HEK293 (cell line): ENCODE data around the gene ACTR8.

ENCODE experiments used
- CTCF ChIA-PET: fragments of 350-600 bp; formaldehyde crosslinking; extraction: SDS; loops from one replicate; lab custom pipeline; 2021; ENCODE audit warnings: antibody characterized with exemption; lab: Yijun Ruan, JAX
- POLR2A ChIA-PET: fragments of 300-600 bp; formaldehyde crosslinking; extraction: SDS; loops from one replicate; lab custom pipeline; 2020; ENCODE audit warnings: antibody characterized with exemption, inconsistent platforms; lab: Yijun Ruan, JAX
- H3K27ac ChIP-seq: fragments of 200-500 bp; sonication (Bioruptor generic); 2 replicates; pipeline ENCODE4 v1.5.1; 2014; ENCODE audit warnings: low read depth, low read length, control low read depth, inconsistent platforms; ENCODE audit errors: extremely low read depth
- H3K36me3 ChIP-seq, 2 experiments: fragments of 200-500 bp in 1 of 2; sonication (Bioruptor generic) in 1 of 2; 1 replicate in 1 of 2; 2 replicates in 1 of 2; pipeline ENCODE4 v1.5.1; 2014 to 2017; ENCODE audit warnings: inconsistent platforms in 2 of 2, low read length in 2 of 2; ENCODE audit not compliant: control insufficient read depth in 2 of 2, insufficient read depth in 1 of 2
- H3K4me1 ChIP-seq: fragments of 200-500 bp; sonication (Bioruptor generic); 2 replicates; pipeline ENCODE4 v1.5.1; 2014; ENCODE audit warnings: mild to moderate bottlenecking, low read length, inconsistent platforms; ENCODE audit not compliant: control insufficient read depth, insufficient read depth
- H3K4me3 ChIP-seq: 2 replicates; pipeline ENCODE4 v1.5.1; 2011; ENCODE audit warnings: low read depth, mild to moderate bottlenecking, control low read depth, low read length, moderate library complexity
- H3K9me3 ChIP-seq: fragments of 200-500 bp; sonication (Bioruptor generic); 2 replicates; pipeline ENCODE4 v1.5.1; 2014; ENCODE audit warnings: low read depth, low read length, inconsistent platforms; ENCODE audit not compliant: control insufficient read depth, insufficient read depth
- GLI2 ChIP-seq: fragments of 450-650 bp; formaldehyde crosslinking; IDR thresholded peaks from 2 replicates; pipeline ENCODE4; 2017; ENCODE audit warnings: missing biosample characterization, missing genetic modification characterization, low read depth, borderline replicate concordance
- HOXA7 ChIP-seq: sonication (generic); formaldehyde crosslinking; IDR thresholded peaks from 2 replicates; pipeline ENCODE4 v1.8.1; 2022; ENCODE audit warnings: missing genetic modification reagents, borderline replicate concordance
- KLF16 ChIP-seq: fragments of 450-650 bp; formaldehyde crosslinking; IDR thresholded peaks from 2 replicates; pipeline ENCODE4 v1.5.1; 2017; ENCODE audit warnings: missing biosample characterization, missing genetic modification characterization
- OSR2 ChIP-seq: fragments of 450-650 bp; formaldehyde crosslinking; IDR thresholded peaks from 2 replicates; pipeline ENCODE4 v1.5.1; 2016; ENCODE audit warnings: missing biosample characterization, missing genetic modification characterization
- SETDB1 ChIP-seq: IDR thresholded peaks from one replicate; pipeline ENCODE4 v1.6.1; 2017; ENCODE audit warnings: mild to moderate bottlenecking, low read length, moderate library complexity, mixed read lengths; ENCODE audit not compliant: insufficient read length
- ZBTB17 ChIP-seq: fragments of 450-650 bp; formaldehyde crosslinking; IDR thresholded peaks from 2 replicates; pipeline ENCODE4 v1.5.1; 2016; ENCODE audit warnings: missing biosample characterization, missing genetic modification characterization
- ZBTB21 ChIP-seq: fragments of 450-650 bp; formaldehyde crosslinking; IDR thresholded peaks from 2 replicates; pipeline ENCODE4 v1.5.1; 2017; ENCODE audit warnings: missing biosample characterization, missing genetic modification characterization
- ZBTB48 ChIP-seq: fragments of 450-650 bp; formaldehyde crosslinking; IDR thresholded peaks from 2 replicates; pipeline ENCODE4 v1.5.1; 2016; ENCODE audit warnings: missing biosample characterization, missing genetic modification characterization
- ZFP37 ChIP-seq: fragments of 450-650 bp; formaldehyde crosslinking; IDR thresholded peaks from 2 replicates; pipeline ENCODE4 v1.5.1; 2016; ENCODE audit warnings: missing biosample characterization, missing genetic modification characterization
- ZNF140 ChIP-seq: fragments of 450-650 bp; formaldehyde crosslinking; IDR thresholded peaks from 2 replicates; pipeline ENCODE4 v1.5.1; 2016; ENCODE audit warnings: missing biosample characterization, missing genetic modification characterization
- ZNF202 ChIP-seq: fragments of 450-650 bp; formaldehyde crosslinking; IDR thresholded peaks from 2 replicates; pipeline ENCODE4 v1.5.1; 2016; ENCODE audit warnings: missing biosample characterization, missing genetic modification characterization, borderline replicate concordance
- ZNF223 ChIP-seq: fragments of 450-650 bp; formaldehyde crosslinking; IDR thresholded peaks from 2 replicates; pipeline ENCODE4 v1.5.1; 2016; ENCODE audit warnings: missing biosample characterization, missing genetic modification characterization
- ZNF248 ChIP-seq: fragments of 450-650 bp; formaldehyde crosslinking; IDR thresholded peaks from 2 replicates; pipeline ENCODE4 v1.5.1; 2017; ENCODE audit warnings: missing biosample characterization, missing genetic modification characterization
- ZNF426 ChIP-seq: fragments of 450-650 bp; formaldehyde crosslinking; IDR thresholded peaks from 2 replicates; pipeline ENCODE4 v1.5.1; 2017; ENCODE audit warnings: missing biosample characterization, missing genetic modification characterization, mild to moderate bottlenecking, inconsistent platforms, moderate library complexity
- ZNF596 ChIP-seq: fragments of 450-650 bp; IDR thresholded peaks from 2 replicates; pipeline ENCODE4 v1.5.0; 2018; ENCODE audit warnings: missing biosample characterization, mild to moderate bottlenecking, missing genetic modification characterization, moderate library complexity
- ZNF701 ChIP-seq: fragments of 450-650 bp; formaldehyde crosslinking; IDR thresholded peaks from 2 replicates; pipeline ENCODE4 v1.5.1; 2016; ENCODE audit warnings: missing biosample characterization, missing genetic modification characterization
- TF ChIP-seq, protein P1 (sequence below): fragments of 450-650 bp; formaldehyde crosslinking; conservative IDR thresholded peaks from 2 replicates; pipeline ENCODE4 v1.5.1; 2016; ENCODE audit warnings: low read depth, missing biosample characterization, missing genetic modification characterization
- TF ChIP-seq, protein P2 (sequence below): fragments of 450-650 bp; formaldehyde crosslinking; IDR thresholded peaks from 2 replicates; pipeline ENCODE4 v1.5.1; 2017; ENCODE audit warnings: missing biosample characterization, mild to moderate bottlenecking, missing genetic modification characterization, moderate library complexity
- TF ChIP-seq, protein P3 (sequence below): fragments of 450-650 bp; formaldehyde crosslinking; IDR thresholded peaks from 2 replicates; pipeline ENCODE4 v1.5.1; 2016; ENCODE audit warnings: missing biosample characterization, missing genetic modification characterization

ACTR8 gene

DNA sequence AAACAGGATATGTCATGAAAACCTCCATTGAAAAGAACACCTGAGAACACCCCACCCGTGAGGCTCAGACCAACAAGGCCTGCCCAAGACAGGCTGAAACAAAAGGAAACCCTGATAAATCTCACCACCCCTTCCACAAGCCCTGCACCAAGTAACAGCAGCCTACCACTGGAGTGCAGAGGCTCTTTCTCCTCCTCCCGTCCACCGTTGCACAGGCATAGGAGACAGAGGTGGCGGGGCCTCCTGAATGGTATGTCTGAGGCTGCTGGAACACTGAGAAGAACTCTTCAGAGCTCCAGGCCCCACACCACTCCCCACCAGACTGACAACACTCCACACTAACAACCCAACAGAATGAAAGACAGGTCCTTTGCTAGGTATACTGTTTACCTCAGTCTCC, 57.2 kb downstream of the ACTR8 start:
- no peak overlapping the region for H3K4me3 ChIP-seq
- H3K36me3 ChIP-seq = peaks cover 0 to 39% of the 10 kb centered on the region in 2 experiments; a peak in 1 of 3 replicates
- no peaks in the 10 kb centered on the region for H3K9me3 ChIP-seq
- POLR2A ChIA-PET = no interaction called here
- CTCF ChIA-PET = no interaction called here
- no peak overlapping the region for H3K27ac ChIP-seq
- TF ChIP-seq, protein P1, sequence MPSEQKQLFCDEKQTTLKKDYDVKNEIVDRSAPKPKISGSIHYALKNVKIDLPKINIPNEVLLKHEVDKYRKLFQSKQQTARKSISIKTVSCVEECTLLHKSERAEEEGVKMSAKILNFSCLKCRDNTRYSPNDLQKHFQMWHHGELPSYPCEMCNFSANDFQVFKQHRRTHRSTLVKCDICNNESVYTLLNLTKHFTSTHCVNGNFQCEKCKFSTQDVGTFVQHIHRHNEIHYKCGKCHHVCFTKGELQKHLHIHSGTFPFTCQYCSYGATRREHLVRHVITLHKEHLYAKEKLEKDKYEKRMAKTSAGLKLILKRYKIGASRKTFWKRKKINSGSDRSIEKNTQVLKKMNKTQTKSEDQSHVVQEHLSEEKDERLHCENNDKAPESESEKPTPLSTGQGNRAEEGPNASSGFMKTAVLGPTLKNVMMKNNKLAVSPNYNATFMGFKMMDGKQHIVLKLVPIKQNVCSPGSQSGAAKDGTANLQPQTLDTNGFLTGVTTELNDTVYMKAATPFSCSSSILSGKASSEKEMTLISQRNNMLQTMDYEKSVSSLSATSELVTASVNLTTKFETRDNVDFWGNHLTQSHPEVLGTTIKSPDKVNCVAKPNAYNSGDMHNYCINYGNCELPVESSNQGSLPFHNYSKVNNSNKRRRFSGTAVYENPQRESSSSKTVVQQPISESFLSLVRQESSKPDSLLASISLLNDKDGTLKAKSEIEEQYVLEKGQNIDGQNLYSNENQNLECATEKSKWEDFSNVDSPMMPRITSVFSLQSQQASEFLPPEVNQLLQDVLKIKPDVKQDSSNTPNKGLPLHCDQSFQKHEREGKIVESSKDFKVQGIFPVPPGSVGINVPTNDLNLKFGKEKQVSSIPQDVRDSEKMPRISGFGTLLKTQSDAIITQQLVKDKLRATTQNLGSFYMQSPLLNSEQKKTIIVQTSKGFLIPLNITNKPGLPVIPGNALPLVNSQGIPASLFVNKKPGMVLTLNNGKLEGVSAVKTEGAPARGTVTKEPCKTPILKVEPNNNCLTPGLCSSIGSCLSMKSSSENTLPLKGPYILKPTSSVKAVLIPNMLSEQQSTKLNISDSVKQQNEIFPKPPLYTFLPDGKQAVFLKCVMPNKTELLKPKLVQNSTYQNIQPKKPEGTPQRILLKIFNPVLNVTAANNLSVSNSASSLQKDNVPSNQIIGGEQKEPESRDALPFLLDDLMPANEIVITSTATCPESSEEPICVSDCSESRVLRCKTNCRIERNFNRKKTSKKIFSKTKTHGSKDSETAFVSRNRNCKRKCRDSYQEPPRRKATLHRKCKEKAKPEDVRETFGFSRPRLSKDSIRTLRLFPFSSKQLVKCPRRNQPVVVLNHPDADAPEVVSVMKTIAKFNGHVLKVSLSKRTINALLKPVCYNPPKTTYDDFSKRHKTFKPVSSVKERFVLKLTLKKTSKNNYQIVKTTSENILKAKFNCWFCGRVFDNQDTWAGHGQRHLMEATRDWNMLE (tag by site-specific recombination) = no peak
- no peak for TF ChIP-seq HOXA7 (CRISPR knock-in tag)
- TF ChIP-seq GLI2 (tag by site-specific recombination) = no peak
- TF ChIP-seq OSR2 (tag by site-specific recombination) = no peak
- no peak for TF ChIP-seq ZNF426 (tag by site-specific recombination)
- TF ChIP-seq, protein P2, sequence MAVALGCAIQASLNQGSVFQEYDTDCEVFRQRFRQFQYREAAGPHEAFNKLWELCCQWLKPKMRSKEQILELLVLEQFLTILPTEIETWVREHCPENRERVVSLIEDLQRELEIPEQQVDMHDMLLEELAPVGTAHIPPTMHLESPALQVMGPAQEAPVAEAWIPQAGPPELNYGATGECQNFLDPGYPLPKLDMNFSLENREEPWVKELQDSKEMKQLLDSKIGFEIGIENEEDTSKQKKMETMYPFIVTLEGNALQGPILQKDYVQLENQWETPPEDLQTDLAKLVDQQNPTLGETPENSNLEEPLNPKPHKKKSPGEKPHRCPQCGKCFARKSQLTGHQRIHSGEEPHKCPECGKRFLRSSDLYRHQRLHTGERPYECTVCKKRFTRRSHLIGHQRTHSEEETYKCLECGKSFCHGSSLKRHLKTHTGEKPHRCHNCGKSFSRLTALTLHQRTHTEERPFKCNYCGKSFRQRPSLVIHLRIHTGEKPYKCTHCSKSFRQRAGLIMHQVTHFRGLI (tag by site-specific recombination) = no peak
- no peak for TF ChIP-seq ZNF140
- TF ChIP-seq ZNF248 = no peak
- TF ChIP-seq SETDB1 = no peak
- no peak for TF ChIP-seq ZNF596 (tag by site-specific recombination)
- no peaks in the 10 kb centered on the region for H3K4me1 ChIP-seq

DNA sequence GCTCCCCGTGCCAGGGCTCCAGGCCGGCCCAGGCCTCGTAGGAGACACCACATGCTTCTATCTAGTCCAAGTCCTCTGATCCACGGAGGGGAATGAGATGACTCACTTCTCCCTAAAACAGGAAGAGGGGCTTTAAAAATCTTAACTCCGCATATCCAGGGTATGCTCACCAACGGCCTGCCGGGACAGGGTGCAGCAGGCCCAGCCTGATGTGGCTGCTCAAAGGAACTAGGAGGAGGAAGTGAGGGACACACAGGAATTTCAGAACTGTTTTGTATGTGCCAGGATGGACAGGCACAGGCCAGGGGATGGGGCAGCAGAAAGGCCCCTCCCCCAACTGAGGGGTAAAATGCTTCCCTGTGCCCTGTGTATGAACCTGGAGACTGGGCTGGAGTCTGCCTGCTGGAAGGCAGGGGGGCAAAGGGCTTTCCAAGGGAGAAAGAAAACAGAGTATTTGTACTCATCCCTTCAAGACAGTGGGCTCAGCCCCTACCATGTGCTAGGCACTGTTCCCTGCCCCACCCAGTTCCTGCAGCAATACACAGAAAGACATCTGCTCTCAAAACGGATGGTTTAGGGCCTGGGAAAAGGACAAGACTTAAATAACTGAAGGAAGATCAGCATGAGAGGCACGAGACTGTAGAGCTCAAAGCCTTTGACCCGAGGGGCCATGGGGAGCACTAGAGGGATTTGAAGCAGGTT, 57.8 kb downstream of the ACTR8 start:
- Histone ChIP-seq H3K9me3 (no peaks in the 10 kb centered on the region), H3K27ac (no peak overlapping the region), H3K36me3 (peaks cover 0 to 46% of the 10 kb centered on the region in 2 experiments; a peak in 1 of 3 replicates), H3K4me1 (no peaks in the 10 kb centered on the region), H3K4me3 (no peak overlapping the region)
- POLR2A ChIA-PET = no interaction called here
- CTCF ChIA-PET = no interaction called here
- TF ChIP-seq, protein P3, sequence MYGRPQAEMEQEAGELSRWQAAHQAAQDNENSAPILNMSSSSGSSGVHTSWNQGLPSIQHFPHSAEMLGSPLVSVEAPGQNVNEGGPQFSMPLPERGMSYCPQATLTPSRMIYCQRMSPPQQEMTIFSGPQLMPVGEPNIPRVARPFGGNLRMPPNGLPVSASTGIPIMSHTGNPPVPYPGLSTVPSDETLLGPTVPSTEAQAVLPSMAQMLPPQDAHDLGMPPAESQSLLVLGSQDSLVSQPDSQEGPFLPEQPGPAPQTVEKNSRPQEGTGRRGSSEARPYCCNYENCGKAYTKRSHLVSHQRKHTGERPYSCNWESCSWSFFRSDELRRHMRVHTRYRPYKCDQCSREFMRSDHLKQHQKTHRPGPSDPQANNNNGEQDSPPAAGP (tag by site-specific recombination) = no peak
- TF ChIP-seq ZNF701 (tag by site-specific recombination) (no peak), ZBTB48 (no peak), ZBTB21 (tag by site-specific recombination) (no peak), ZBTB17 (tag by site-specific recombination) (no peak), ZFP37 (tag by site-specific recombination) (no peak), KLF16 (tag by site-specific recombination) (no peak), ZNF223 (tag by site-specific recombination) (no peak), ZNF202 (tag by site-specific recombination) (no peak)
- TF ChIP-seq, all 188 proteins: peak for 0
